Endothelial cell of umbilical vein (primary cell): ENCODE measurements around the gene KDM4B. TPM values are rescaled to one million over a fixed set of nuclear protein-coding genes. Genes with fewer than 3 reads are reported as not detected.

Experiments
- BruUV-seq: library from RNA; stranded (reverse); fragments of 400-500 nt; replicated peaks from 2 replicates; lab custom pipeline; 2021; lab: Mats Ljungman, UMichigan
- CTCF ChIA-PET: fragments of 300-600, 350-600 bp; sonication (Branson Sonifier 250); formaldehyde crosslinking; loops from one replicate; lab custom pipeline; 2021; ENCODE audit warnings: antibody characterized with exemption, inconsistent platforms; lab: Charles Lee
- POLR2A ChIA-PET: fragments of 300-600, 350-600 bp; sonication (Branson Sonifier 250); formaldehyde crosslinking; loops from one replicate; lab custom pipeline; 2021; ENCODE audit warnings: antibody characterized with exemption, inconsistent platforms; lab: Charles Lee
- DNase-seq: peaks from one replicate; pipeline ENCODE4 v3.0.0-alpha.2; 2011; ENCODE audit warnings: low read depth, low spot score
- FAIRE-seq: peaks from 2 replicates; lab custom pipeline; 2011; peaks lifted over from hg19 to GRCh38; lab: Jason Lieb, UNC
- H2AFZ ChIP-seq: 2 replicates; pipeline ENCODE4 v1.6.0; 2012; ENCODE audit warnings: low read depth, low read length, control low read depth, inconsistent platforms
- H3K27ac ChIP-seq: 2 replicates; pipeline ENCODE4 v1.5.1; 2011; ENCODE audit warnings: low read depth, mild to moderate bottlenecking, control low read depth, low read length, moderate library complexity; ENCODE audit not compliant: insufficient read depth
- H3K27me3 ChIP-seq, 2 experiments: 2 replicates each; pipeline versions ENCODE4 v1.6.0 to v1.6.1; 2011; ENCODE audit warnings: low read length in 2 of 2, mixed read lengths in 1 of 2; ENCODE audit not compliant: control insufficient read depth in 2 of 2, insufficient read depth in 2 of 2
- H3K36me3 ChIP-seq, 2 experiments: 2 replicates in 1 of 2; 3 replicates in 1 of 2; pipeline ENCODE4 v1.5.1; 2011; ENCODE audit warnings: low read length in 2 of 2, mild to moderate bottlenecking in 1 of 2, moderate library complexity in 1 of 2; ENCODE audit not compliant: control insufficient read depth in 2 of 2, insufficient read depth in 2 of 2; ENCODE audit errors: extremely low read depth in 1 of 2
- H3K4me1 ChIP-seq: 3 replicates; pipeline ENCODE4 v1.5.1; 2011; ENCODE audit warnings: mild to moderate bottlenecking, low read length; ENCODE audit not compliant: control insufficient read depth, insufficient read depth; ENCODE audit errors: extremely low read depth
- H3K4me2 ChIP-seq: 2 replicates; pipeline ENCODE4 v1.6.1; 2011; ENCODE audit warnings: low read length, control low read depth, mixed read lengths; ENCODE audit not compliant: insufficient read depth
- H3K4me3 ChIP-seq, 3 experiments: fragments of 200-600 bp in 1 of 3; sonication (generic), shearing (Covaris generic) in 1 of 3; replicated peaks in 1 of 3; 2 replicates each; pipeline ENCODE4 v1.5.1; 2011 to 2016; ENCODE audit warnings: control low read depth in 3 of 3, low read length in 3 of 3, mild to moderate bottlenecking in 2 of 3, inconsistent platforms in 1 of 3, low read depth in 1 of 3, moderate library complexity in 1 of 3; ENCODE audit not compliant: insufficient read depth in 1 of 3
- H3K79me2 ChIP-seq: 2 replicates; pipeline ENCODE4 v1.6.0; 2012; ENCODE audit warnings: low read length, inconsistent platforms; ENCODE audit not compliant: control insufficient read depth, insufficient read depth
- H3K9ac ChIP-seq: replicated peaks from 2 replicates; pipeline ENCODE3; 2011; ENCODE audit warnings: low read length, control low read depth; ENCODE audit not compliant: insufficient read depth; ENCODE audit errors: extremely low read depth
- H3K9me1 ChIP-seq: replicated peaks from 3 replicates; pipeline ENCODE4 v1.6.0; 2011; ENCODE audit warnings: mild to moderate bottlenecking, low read length; ENCODE audit not compliant: control insufficient read depth, insufficient read depth; ENCODE audit errors: extremely low read depth
- H3K9me3 ChIP-seq: replicated peaks from 2 replicates; pipeline ENCODE4 v1.5.1; 2012; ENCODE audit warnings: low read length, inconsistent platforms; ENCODE audit not compliant: control insufficient read depth, insufficient read depth
- H4K20me1 ChIP-seq: replicated peaks from 2 replicates; pipeline ENCODE3; 2011; ENCODE audit warnings: mild to moderate bottlenecking, low read length; ENCODE audit not compliant: control insufficient read depth, insufficient read depth; ENCODE audit errors: extremely low read depth
- CTCF ChIP-seq, 2 donors: IDR thresholded peaks; 1 replicate in 1 of 2; 2 replicates in 1 of 2; pipeline ENCODE4 v1.5.1; 2011; ENCODE audit warnings: low read length in 2 of 2, mild to moderate bottlenecking in 2 of 2, moderate library complexity in 2 of 2, control low read depth in 1 of 2, inconsistent platforms in 1 of 2, low read depth in 1 of 2; ENCODE audit not compliant: insufficient read depth in 1 of 2; ENCODE audit errors: extremely low read depth in 1 of 2
- FOS ChIP-seq: IDR thresholded peaks from 2 replicates; pipeline ENCODE4 v1.6.1; 2011; ENCODE audit warnings: mild to moderate bottlenecking, low read length, moderate library complexity, borderline replicate concordance; ENCODE audit not compliant: insufficient read depth
- JUN ChIP-seq: IDR thresholded peaks from 2 replicates; pipeline ENCODE4 v1.6.1; 2011; ENCODE audit warnings: borderline replicate concordance, low read depth; ENCODE audit not compliant: insufficient read length, insufficient read depth
- POLR2A ChIP-seq: IDR thresholded peaks from 2 replicates; pipeline ENCODE4 v1.6.1; 2012; ENCODE audit warnings: low read depth, mild to moderate bottlenecking, control low read depth, low read length
- dilution Hi-C: fragments of 300-500 bp; cut with MboI; formaldehyde crosslinking; loops from one replicate; pipeline ENCODE4 v1.15.0; 2019; ENCODE audit warnings: low sequenced_read_pairs; ENCODE audit not compliant: extremely low pct_ligation_motif_present
- intact Hi-C: fragments of 100-400 bp; cut with micrococcal nuclease; formaldehyde crosslinking; loops from one replicate; pipeline ENCODE4 v1.10.0; 2022
- polyA plus RNA-seq, 4 experiments: library from polyadenylated mRNA; depleted of rRNA in 3 of 4; stranded (reverse) in 3 of 4; unstranded in 1 of 4; fragments of >200 nt; gene quantifications; 2 replicates each; pipeline versions ENCODE4 v1.2.1 to v1.2.3, GENCODE V29; 2011 to 2012; ENCODE audit warnings: missing spikeins in 1 of 4
- total RNA-seq: library from RNA; stranded (reverse); gene quantifications from 2 replicates; pipeline ENCODE4 v1.2.3, GENCODE V29; 2021

KDM4B gene
- total and polyA plus RNA-seq, 2 donors (not counting 3 experiments of a cell fraction or from before 2014, with no cell fraction given): 12.4 to 37.2 TPM

- Histone ChIP-seq H3K36me3 (peaks cover 2 to 48% of the 10 kb centered on the region in 2 experiments), H3K27me3 (no peaks in the 10 kb centered on the region), H3K79me2 (no peaks in the 10 kb centered on the region), H3K9me1 (no peaks in the 10 kb centered on the region), H3K27ac (no peak overlapping the region), H4K20me1 (no peaks in the 10 kb centered on the region), H3K4me3 (no peak overlapping the region), H3K4me1 (no peaks in the 10 kb centered on the region), H3K9me3 (no peaks in the 10 kb centered on the region), H3K4me2 (no peak overlapping the region), H2AFZ (no peak overlapping the region), H3K9ac (no peak overlapping the region)
- ChIA-PET CTCF (interaction anchor here (1.2 kb wide), 1 partner anchor 89 kb away, joined by 8 read pairs; no protein-coding TSS in a partner anchor), POLR2A (no interaction called here)
- DNase-seq (no peak), FAIRE-seq (no peak)
- dilution Hi-C loops: no loop called here
- TF ChIP-seq FOS (no peak), JUN (no peak), CTCF (IDR thresholded peaks at IDR 0.05; ENCODE audit: extremely low read depth in 1 of 2, insufficient read depth in 1 of 2, low read depth in 1 of 2, low read length in 2 of 2) (peak; percentile 10 to 35), POLR2A (no peak)
- no TSS peak for BruUV-seq
- intact Hi-C loops: no loop called here
Measured at GRCh38 chr19:5137571-5138124, 168.7 kb downstream of the KDM4B start.
